Measurements from ENCODE around the gene SETBP1.

The SETBP1 gene

GRCh38 chr18:44816477-44816876 lies 135.8 kb downstream of the SETBP1 start:
- no peak for DNase-seq (ENCODE audit: low read depth)

DNA sequence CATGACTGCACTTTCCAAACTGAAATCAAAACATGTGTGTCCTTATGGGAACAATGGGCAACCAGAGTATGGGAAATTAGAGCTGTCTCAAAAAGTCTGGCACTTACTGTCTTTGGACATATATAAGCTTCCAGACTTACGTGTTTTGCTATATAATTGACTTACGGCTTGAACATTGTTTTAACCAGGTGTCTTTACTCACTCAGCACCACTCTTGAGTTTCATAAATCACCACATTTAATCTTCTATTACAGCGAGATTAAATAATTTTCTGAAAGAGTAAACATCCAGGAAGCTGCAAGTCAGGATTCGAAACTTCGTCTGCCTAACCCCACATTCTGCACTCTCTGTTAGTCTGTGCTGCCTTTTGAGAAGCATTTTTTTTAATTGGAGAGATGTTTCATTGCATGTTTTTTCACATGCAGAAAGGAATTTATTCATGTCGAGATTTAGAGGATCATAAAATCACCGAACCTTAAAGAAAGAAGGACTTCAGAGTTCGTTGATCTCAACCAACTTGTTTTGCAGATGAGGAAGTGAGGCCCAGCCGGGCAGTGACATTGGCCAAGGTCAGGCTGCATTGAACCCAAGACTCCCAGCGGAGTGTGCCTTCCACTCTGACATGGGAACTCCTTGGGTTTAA lies 137.3 kb downstream of the SETBP1 start:
- no peak for DNase-seq (ENCODE audit: low read depth)

GRCh38 chr18:44818668-44819403 lies 138.1 kb downstream of the SETBP1 start:
- DNase-seq (ENCODE audit: low read depth), result no peak

- DNase-seq (ENCODE audit: low read depth), result no peak
Measured at GRCh38 chr18:44819944-44820510, 139.3 kb downstream of the SETBP1 start.

- DNase-seq (ENCODE audit: low read depth), result no peak
Measured at GRCh38 chr18:44821924-44822323, 141.2 kb downstream of the SETBP1 start.

DNA sequence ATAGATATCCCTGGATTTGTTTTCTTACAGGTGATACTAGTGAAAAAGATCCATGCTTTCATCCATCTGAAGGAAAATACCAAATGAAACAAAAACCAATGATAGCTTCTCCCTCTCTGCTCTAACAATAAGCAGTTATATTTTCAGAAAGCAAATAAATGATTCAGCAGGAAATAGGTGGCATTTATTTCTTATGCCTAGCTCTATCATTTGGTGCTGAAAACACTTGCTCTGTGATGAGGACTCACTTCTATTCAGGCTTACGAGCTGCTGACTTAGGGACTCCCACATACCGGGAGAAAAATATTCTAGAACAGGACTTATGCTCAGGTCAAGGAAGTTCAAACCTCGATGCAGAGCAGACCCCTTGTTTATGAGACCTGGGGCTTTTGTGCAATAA lies 142.6 kb downstream of the SETBP1 start:
- DNase-seq (ENCODE audit: low read depth), result no peak

- no peak for DNase-seq (ENCODE audit: low read depth)
Measured at GRCh38 chr18:44823782-44824181, 143.1 kb downstream of the SETBP1 start.

GRCh38 chr18:44824884-44825283 lies 144.2 kb downstream of the SETBP1 start:
- no peak for DNase-seq (ENCODE audit: low read depth)

DNA sequence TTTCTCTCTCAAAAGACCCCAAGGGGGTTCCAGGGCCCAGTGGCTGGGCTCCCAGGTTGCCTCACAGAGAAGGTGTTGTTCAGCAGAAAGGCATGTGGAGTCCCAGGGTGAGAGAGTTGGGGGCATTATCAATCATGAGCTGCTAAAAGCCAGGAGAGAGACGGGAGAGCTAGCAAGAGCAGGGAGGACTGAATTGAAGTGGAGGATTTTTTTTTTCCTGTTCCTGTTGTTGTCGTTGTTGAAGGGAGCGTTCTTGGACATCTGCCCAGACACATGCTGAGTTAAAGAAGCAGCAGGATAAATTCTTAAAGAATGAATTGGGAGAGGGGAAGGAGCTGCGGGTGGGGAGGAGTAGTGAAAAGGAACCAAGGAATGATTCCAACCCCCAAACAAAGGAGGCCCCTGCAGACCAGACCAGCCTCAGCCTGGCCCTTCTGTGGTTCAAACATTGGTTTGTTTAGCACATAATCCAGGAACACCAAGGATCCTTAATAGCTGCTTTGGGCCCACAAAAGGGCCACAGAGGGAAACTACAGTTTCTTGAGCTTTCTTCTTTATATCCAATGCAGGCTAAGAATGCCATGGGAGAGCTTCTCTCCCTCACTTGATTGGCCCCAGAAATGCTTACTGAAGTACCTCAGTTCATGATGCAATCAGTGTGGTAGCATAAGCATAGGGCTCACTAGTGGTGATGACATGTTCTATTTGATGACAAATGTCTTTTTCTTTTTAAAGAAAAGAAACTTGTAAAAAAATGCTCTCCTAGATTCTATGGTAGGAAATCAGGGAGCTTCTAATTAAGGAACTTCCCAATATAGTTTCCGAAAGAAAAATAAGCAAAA lies 146.0 kb downstream of the SETBP1 start:
- DNase-seq (ENCODE audit: low read depth), result no peak

- DNase-seq (ENCODE audit: low read depth), result no peak
Measured at GRCh38 chr18:44828080-44828479, 147.4 kb downstream of the SETBP1 start.

- DNase-seq (ENCODE audit: low read depth), result no peak
Measured at GRCh38 chr18:44830581-44830980, 149.9 kb downstream of the SETBP1 start.

- no peak for DNase-seq (ENCODE audit: low read depth)
Measured at GRCh38 chr18:44833786-44834185, 153.1 kb downstream of the SETBP1 start.

GRCh38 chr18:44834867-44835469 lies 154.3 kb downstream of the SETBP1 start:
- DNase-seq (ENCODE audit: low read depth), result no peak

GRCh38 chr18:44835703-44836102 lies 155.0 kb downstream of the SETBP1 start:
- DNase-seq (ENCODE audit: low read depth), result no peak

GRCh38 chr18:44836263-44836662 lies 155.6 kb downstream of the SETBP1 start:
- no peak for DNase-seq (ENCODE audit: low read depth)

DNA sequence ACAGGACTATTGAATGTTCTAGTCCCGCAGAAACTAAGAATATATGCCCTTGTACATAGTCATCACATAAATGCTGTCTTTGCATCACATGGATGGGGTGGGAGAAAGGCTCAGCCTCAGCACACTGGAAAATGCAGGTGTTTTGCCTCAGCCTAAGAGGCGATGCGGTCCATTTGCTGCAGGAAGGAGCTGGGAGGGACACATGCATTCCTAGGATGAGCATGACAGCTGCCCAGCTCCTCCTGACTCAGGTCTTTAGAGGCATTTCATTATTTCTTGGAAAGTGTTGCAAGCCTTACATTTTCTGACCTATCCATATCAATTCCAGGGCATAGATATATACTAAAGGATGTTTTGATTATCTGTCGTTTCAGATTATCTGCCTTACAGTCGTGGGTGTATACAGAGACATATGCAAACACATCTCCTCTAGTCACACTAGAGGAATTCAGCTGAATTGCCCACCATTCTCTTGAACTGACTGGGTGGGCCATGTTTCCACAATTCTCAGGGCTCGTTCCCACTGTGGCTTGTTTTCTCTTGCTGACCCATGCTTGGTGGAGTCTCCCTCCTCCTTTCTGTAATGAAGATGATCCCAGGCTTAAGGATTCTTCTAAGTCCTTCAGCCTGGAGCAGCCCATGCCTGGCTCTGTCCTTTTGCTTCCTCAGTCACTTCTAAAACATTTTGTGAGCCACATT lies 156.9 kb downstream of the SETBP1 start:
- DNase-seq (ENCODE audit: low read depth), result no peak

GRCh38 chr18:44838971-44839666 lies 158.4 kb downstream of the SETBP1 start:
- DNase-seq (ENCODE audit: low read depth), result peak; percentile 31

GRCh38 chr18:44840058-44840790 lies 159.5 kb downstream of the SETBP1 start:
- DNase-seq (ENCODE audit: low read depth), result no peak

GRCh38 chr18:44841221-44841620 lies 160.5 kb downstream of the SETBP1 start:
- no peak for DNase-seq (ENCODE audit: low read depth)
